Keratinocyte (primary cell): Measurements from ENCODE around the gene ZNF492.

Experiments
- EZH2 ChIP-seq: IDR thresholded peaks from one replicate; pipeline ENCODE4 v1.6.1; 2012; ENCODE audit warnings: inconsistent platforms, mild to moderate bottlenecking, low read length, moderate library complexity
- TF ChIP-seq, protein P1 (sequence below), 3 experiments: IDR thresholded peaks in 1 of 3; conservative IDR thresholded peaks in 1 of 3; optimal IDR thresholded peaks in 1 of 3; 2 replicates in 2 of 3; 3 replicates in 1 of 3; pipeline versions ENCODE3 to v1.5.1; 2011; ENCODE audit warnings: low read length in 3 of 3, mild to moderate bottlenecking in 3 of 3, moderate library complexity in 2 of 3, control low read depth in 1 of 3, inconsistent platforms in 1 of 3; ENCODE audit not compliant: insufficient read depth in 2 of 3; ENCODE audit errors: extremely low read depth in 1 of 3

DNA sequence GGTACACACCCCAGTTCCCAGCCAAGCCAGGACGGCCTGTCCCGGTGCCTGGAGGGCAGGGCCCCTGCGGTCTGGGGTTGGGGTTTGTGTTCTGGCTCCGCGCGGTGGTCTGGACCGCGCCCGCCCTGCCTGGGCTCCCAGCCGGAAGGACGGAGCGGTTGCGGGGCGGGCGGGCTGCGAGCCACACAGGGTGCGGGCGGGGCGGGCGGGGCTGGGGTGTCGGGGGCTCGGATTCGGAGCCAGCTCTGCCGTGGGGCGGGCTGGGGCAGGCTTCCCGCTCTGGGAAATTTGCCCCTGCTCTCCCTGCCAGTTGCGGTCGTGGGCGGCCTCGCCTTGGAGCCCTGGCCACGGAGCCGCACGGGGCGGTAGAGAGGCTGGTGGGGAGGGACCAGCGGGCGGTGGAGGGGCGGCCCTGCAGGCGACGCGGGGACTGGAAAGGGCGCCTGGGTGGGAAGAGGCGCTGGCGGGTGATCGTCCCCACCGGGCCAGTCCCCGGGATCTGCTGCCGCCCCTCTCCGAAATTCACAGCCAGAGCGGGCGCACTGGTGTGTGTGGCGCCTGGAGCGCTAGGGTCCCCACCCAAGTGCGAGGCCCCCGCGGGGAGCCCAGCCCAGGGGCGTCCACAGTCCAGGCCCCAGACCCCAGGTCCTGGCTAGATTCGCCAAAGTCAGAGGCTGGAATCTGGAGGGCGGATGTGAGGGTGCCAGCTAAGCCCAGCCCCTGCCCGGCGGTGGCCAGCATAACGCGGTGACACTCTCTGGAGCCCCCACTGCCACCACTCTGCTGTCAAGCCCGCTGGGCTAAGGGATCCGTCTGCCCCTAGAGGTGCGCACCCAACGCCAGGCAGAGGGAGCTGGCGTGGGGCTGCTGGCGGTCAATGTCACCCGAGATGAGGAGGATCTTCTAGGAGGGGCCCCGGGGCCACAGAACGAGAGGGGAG, 11.0 kb upstream of the ZNF492 start:
- TF ChIP-seq, protein P1, sequence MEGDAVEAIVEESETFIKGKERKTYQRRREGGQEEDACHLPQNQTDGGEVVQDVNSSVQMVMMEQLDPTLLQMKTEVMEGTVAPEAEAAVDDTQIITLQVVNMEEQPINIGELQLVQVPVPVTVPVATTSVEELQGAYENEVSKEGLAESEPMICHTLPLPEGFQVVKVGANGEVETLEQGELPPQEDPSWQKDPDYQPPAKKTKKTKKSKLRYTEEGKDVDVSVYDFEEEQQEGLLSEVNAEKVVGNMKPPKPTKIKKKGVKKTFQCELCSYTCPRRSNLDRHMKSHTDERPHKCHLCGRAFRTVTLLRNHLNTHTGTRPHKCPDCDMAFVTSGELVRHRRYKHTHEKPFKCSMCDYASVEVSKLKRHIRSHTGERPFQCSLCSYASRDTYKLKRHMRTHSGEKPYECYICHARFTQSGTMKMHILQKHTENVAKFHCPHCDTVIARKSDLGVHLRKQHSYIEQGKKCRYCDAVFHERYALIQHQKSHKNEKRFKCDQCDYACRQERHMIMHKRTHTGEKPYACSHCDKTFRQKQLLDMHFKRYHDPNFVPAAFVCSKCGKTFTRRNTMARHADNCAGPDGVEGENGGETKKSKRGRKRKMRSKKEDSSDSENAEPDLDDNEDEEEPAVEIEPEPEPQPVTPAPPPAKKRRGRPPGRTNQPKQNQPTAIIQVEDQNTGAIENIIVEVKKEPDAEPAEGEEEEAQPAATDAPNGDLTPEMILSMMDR (optimal IDR thresholded peaks at IDR 0.05 in 1 of 3, IDR thresholded peaks at IDR 0.05 in 1 of 3, conservative IDR thresholded peaks at IDR 0.05 in 1 of 3; ENCODE audit: extremely low read depth in 1 of 3, insufficient read depth in 2 of 3, low read length in 3 of 3): no peak
- no peak for TF ChIP-seq EZH2
